ENCODE results near the gene FSTL4. TPM values are rescaled to one million over a fixed set of nuclear protein-coding genes. Genes with fewer than 3 reads are reported as not detected.

FSTL4 gene
- total RNA-seq, 2 donors from 2014 or later: 4.4 to 5.5 TPM

GRCh38 chr5:133439859-133440258 lies 172.5 kb downstream of the FSTL4 start:
- no peak for DNase-seq
- Mint-ChIP-seq H3K4me1 (peaks cover 3% of the 10 kb centered on the region), H3K9me3 (no peaks in the 10 kb centered on the region), H3K27ac (no peak overlapping the region), H3K27me3 (ENCODE audit: insufficient read depth) (no peaks in the 10 kb centered on the region), H3K4me3 (no peak overlapping the region), H3K36me3 (ENCODE audit: low read depth) (no peaks in the 10 kb centered on the region)
- TF ChIP-seq, protein P1, sequence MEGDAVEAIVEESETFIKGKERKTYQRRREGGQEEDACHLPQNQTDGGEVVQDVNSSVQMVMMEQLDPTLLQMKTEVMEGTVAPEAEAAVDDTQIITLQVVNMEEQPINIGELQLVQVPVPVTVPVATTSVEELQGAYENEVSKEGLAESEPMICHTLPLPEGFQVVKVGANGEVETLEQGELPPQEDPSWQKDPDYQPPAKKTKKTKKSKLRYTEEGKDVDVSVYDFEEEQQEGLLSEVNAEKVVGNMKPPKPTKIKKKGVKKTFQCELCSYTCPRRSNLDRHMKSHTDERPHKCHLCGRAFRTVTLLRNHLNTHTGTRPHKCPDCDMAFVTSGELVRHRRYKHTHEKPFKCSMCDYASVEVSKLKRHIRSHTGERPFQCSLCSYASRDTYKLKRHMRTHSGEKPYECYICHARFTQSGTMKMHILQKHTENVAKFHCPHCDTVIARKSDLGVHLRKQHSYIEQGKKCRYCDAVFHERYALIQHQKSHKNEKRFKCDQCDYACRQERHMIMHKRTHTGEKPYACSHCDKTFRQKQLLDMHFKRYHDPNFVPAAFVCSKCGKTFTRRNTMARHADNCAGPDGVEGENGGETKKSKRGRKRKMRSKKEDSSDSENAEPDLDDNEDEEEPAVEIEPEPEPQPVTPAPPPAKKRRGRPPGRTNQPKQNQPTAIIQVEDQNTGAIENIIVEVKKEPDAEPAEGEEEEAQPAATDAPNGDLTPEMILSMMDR (conservative IDR thresholded peaks at IDR 0.05): no peak
- H3K9ac ChIP-seq (ENCODE audit: extremely low read depth, low read length, poor library complexity, severe bottlenecking): no peak overlapping the region
- WGBS, 2 experiments (ENCODE audit: insufficient coverage in 1 of 2, insufficient read length in 1 of 2): 80 to 87% methylated on average over 6 to 8 of the region's 8 CpGs
- no peaks in the 10 kb centered on the region for H3K27me3 ChIP-seq (ENCODE audit: control insufficient read depth, insufficient read depth, low read length, poor library complexity, severe bottlenecking)
- H3K36me3 ChIP-seq (ENCODE audit: control insufficient read depth, insufficient read depth, low read length): no peaks in the 10 kb centered on the region
- H3K4me3 ChIP-seq (ENCODE audit: low read length): no peak overlapping the region
- no peaks in the 10 kb centered on the region for H3K4me1 ChIP-seq (ENCODE audit: control insufficient read depth, insufficient read depth, low read length)
- H3K9me3 ChIP-seq (ENCODE audit: control insufficient read depth, low read length): no peaks in the 10 kb centered on the region
- H3K27ac ChIP-seq (ENCODE audit: low read depth, low read length): no peak overlapping the region

DNA sequence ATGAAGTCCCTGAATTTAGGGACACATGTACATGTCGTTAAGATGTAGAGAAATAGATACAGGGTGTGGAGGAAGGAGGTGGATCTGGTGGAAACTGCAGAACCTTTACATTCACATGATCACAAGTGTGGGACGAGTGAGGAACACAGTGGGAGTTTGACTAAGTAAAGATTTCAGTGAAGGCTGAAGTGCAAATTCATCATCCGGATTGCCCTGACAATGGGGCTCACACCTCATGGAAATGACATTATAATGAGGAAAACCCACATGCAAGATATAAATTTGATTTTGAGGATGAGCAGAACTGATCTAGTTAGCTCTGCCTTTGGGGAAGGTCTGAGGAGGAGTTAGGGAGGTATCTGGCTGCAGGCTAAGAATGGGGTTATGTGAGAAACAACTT lies 173.9 kb downstream of the FSTL4 start:
- Mint-ChIP-seq H3K9me3 (no peaks in the 10 kb centered on the region), H3K36me3 (ENCODE audit: low read depth) (no peaks in the 10 kb centered on the region), H3K4me1 (peaks cover 7% of the 10 kb centered on the region), H3K27ac (no peak overlapping the region), H3K27me3 (ENCODE audit: insufficient read depth) (no peaks in the 10 kb centered on the region), H3K4me3 (no peak overlapping the region)
- Histone ChIP-seq H3K4me1 (ENCODE audit: control insufficient read depth, insufficient read depth, low read length) (no peaks in the 10 kb centered on the region), H3K27ac (ENCODE audit: low read depth, low read length) (no peak overlapping the region), H3K27me3 (ENCODE audit: control insufficient read depth, insufficient read depth, low read length, poor library complexity, severe bottlenecking) (no peaks in the 10 kb centered on the region), H3K9me3 (ENCODE audit: control insufficient read depth, low read length) (no peaks in the 10 kb centered on the region), H3K9ac (ENCODE audit: extremely low read depth, low read length, poor library complexity, severe bottlenecking) (no peak overlapping the region), H3K4me3 (ENCODE audit: low read length) (no peak overlapping the region), H3K36me3 (ENCODE audit: control insufficient read depth, insufficient read depth, low read length) (no peaks in the 10 kb centered on the region)
- TF ChIP-seq, protein P1 (conservative IDR thresholded peaks at IDR 0.05): no peak
- no peak for DNase-seq
- 91 to 100% methylated on average over 3 of the region's 3 CpGs for WGBS, 2 experiments (ENCODE audit: insufficient coverage in 1 of 2, insufficient read length in 1 of 2)

DNA sequence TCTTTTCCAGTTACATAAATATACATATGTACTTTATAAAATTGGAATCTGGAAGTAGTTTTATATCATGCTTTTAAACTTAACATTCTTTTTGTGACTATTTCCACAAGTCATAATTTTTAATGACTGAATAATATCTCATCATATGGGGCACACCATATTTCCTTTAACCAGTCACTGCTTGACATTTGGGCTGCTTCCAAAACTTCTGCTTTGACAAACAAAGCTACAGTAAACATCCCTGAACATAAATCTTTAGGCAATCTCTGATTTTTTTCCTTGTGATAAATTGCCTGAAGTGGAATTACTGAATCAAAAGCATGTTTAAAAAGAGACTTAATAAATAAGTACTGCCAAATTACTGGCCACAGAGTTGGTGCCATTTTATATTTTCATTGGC lies 178.0 kb downstream of the FSTL4 start:
- no peak overlapping the region for H3K27ac Mint-ChIP-seq
- H3K4me1 Mint-ChIP-seq: peaks cover 4% of the 10 kb centered on the region
- no peaks in the 10 kb centered on the region for H3K27me3 Mint-ChIP-seq (ENCODE audit: insufficient read depth)
- Histone ChIP-seq H3K4me1 (ENCODE audit: control insufficient read depth, insufficient read depth, low read length) (no peaks in the 10 kb centered on the region), H3K9me3 (ENCODE audit: control insufficient read depth, low read length) (no peaks in the 10 kb centered on the region), H3K9ac (ENCODE audit: extremely low read depth, low read length, poor library complexity, severe bottlenecking) (no peak overlapping the region), H3K4me3 (ENCODE audit: low read length) (no peak overlapping the region), H3K27me3 (ENCODE audit: control insufficient read depth, insufficient read depth, low read length, poor library complexity, severe bottlenecking) (no peaks in the 10 kb centered on the region), H3K36me3 (ENCODE audit: control insufficient read depth, insufficient read depth, low read length) (no peaks in the 10 kb centered on the region), H3K27ac (ENCODE audit: low read depth, low read length) (no peak overlapping the region)
- H3K9me3 Mint-ChIP-seq: no peaks in the 10 kb centered on the region
- no peak overlapping the region for H3K4me3 Mint-ChIP-seq
- no peaks in the 10 kb centered on the region for H3K36me3 Mint-ChIP-seq (ENCODE audit: low read depth)
- TF ChIP-seq, protein P1 (conservative IDR thresholded peaks at IDR 0.05): no peak
- no peak for DNase-seq
